GM23338 (cell line): Measurements from ENCODE around the gene CPNE1. TPM values are rescaled to one million over a fixed set of nuclear protein-coding genes. Genes with fewer than 3 reads are reported as not detected.

Experiments used
- ATAC-seq: fragments of 200-7000 bp; cut with Tn5 transposase; 3 replicates; pipeline ENCODE4 v1.9.1; 2020
- DNase-seq: peaks from one replicate; pipeline ENCODE4 v3.0.0-alpha.2; 2015; ENCODE audit warnings: low spot score
- H2AFZ ChIP-seq: fragments of 200-600 bp; sonication (generic); 2 replicates; pipeline ENCODE4 v1.8.0; 2016; ENCODE audit warnings: antibody characterized with exemption, mild to moderate bottlenecking, moderate library complexity
- H3F3A ChIP-seq: fragments of 200-600 bp; sonication (generic); replicated peaks from 2 replicates; pipeline ENCODE4 v1.8.0; 2017; ENCODE audit warnings: antibody characterized with exemption, mixed run types, low read depth
- H3K27ac ChIP-seq: fragments of 200-600 bp; sonication (generic); 2 replicates; pipeline ENCODE4 v1.6.1; 2016; ENCODE audit warnings: low read depth
- H3K27me3 ChIP-seq: fragments of 200-600 bp; sonication (generic); 2 replicates; pipeline ENCODE4 v1.8.0; 2016; ENCODE audit warnings: mild to moderate bottlenecking, mixed run types, moderate library complexity; ENCODE audit not compliant: insufficient read depth
- H3K36me3 ChIP-seq: fragments of 200-600 bp; sonication (generic); 2 replicates; pipeline ENCODE4 v1.8.0; 2016; ENCODE audit warnings: mild to moderate bottlenecking; ENCODE audit not compliant: insufficient read depth
- H3K4me1 ChIP-seq: fragments of 200-600 bp; sonication (generic); 2 replicates; pipeline ENCODE4 v1.8.0; 2016; ENCODE audit warnings: mild to moderate bottlenecking, moderate library complexity; ENCODE audit not compliant: insufficient read depth
- H3K4me2 ChIP-seq: fragments of 200-600 bp; sonication (generic); 2 replicates; pipeline ENCODE4 v1.7.1; 2017; ENCODE audit warnings: mixed run types
- H3K4me3 ChIP-seq: fragments of 200-600 bp; sonication (generic); 2 replicates; pipeline ENCODE4 v1.6.1; 2016; ENCODE audit warnings: mixed run types
- H3K79me2 ChIP-seq: fragments of 200-600 bp; sonication (generic); replicated peaks from 2 replicates; pipeline ENCODE4 v1.8.0; 2017; ENCODE audit warnings: mild to moderate bottlenecking; ENCODE audit not compliant: insufficient read depth
- H3K9me2 ChIP-seq: fragments of 200-600 bp; sonication (generic); 2 replicates; pipeline ENCODE4 v1.8.0; 2017; ENCODE audit not compliant: insufficient read depth
- H4K20me1 ChIP-seq: fragments of 200-600 bp; sonication (generic); replicated peaks from 2 replicates; pipeline ENCODE4 v1.8.0; 2017; ENCODE audit warnings: mild to moderate bottlenecking; ENCODE audit not compliant: insufficient read depth
- H3K27ac Mint-ChIP-seq: 2 replicates; pipeline ENCODE4 v1.8.0; 2020; ENCODE audit warnings: inconsistent platforms, mild to moderate bottlenecking, moderate library complexity, mixed read lengths
- H3K27me3 Mint-ChIP-seq: 3 replicates; pipeline ENCODE4 v1.8.0; 2022; ENCODE audit warnings: low read depth, mild to moderate bottlenecking, moderate library complexity, mixed read lengths, inconsistent platforms; ENCODE audit not compliant: insufficient read depth, poor library complexity
- H3K36me3 Mint-ChIP-seq: 3 replicates; pipeline ENCODE4 v1.8.0; 2021; ENCODE audit warnings: low read depth, mild to moderate bottlenecking, inconsistent platforms, moderate library complexity, mixed read lengths
- H3K4me1 Mint-ChIP-seq: 3 replicates; pipeline ENCODE4 v1.8.0; 2020; ENCODE audit warnings: mild to moderate bottlenecking, inconsistent platforms, mixed read lengths
- H3K4me3 Mint-ChIP-seq: 3 replicates; pipeline ENCODE4 v1.8.0; 2021; ENCODE audit warnings: moderate library complexity, mild to moderate bottlenecking, inconsistent platforms, mixed read lengths
- H3K9me3 Mint-ChIP-seq: 3 replicates; pipeline ENCODE4 v1.8.0; 2020; ENCODE audit warnings: moderate library complexity, mild to moderate bottlenecking, inconsistent platforms, mixed read lengths
- CREB1 ChIP-seq: fragments of 250-450 bp; sonication (Bioruptor Pico); IDR thresholded peaks from 2 replicates; pipeline ENCODE4 v1.5.0; 2020; ENCODE audit warnings: low read depth, mild to moderate bottlenecking, moderate library complexity
- CTCF ChIP-seq, 2 experiments: fragments of 200-600 bp in 1 of 2; sonication (generic) in 1 of 2; conservative IDR thresholded peaks; 2 replicates each; pipeline versions ENCODE4 v1.5.1 to v1.6.1; 2016 to 2017; ENCODE audit warnings: antibody characterized with exemption in 2 of 2, low read depth in 2 of 2, mild to moderate bottlenecking in 2 of 2, moderate library complexity in 1 of 2
- ETS1 ChIP-seq: IDR thresholded peaks from 2 replicates; pipeline ENCODE4 v1.6.1; 2016; ENCODE audit warnings: antibody characterized with exemption
- EZH2 ChIP-seq: fragments of 200-600 bp; sonication (generic); IDR thresholded peaks from one replicate; pipeline ENCODE4 v1.8.0; 2017; ENCODE audit warnings: antibody characterized with exemption, mild to moderate bottlenecking, low read depth; ENCODE audit not compliant: unreplicated experiment
- EZH2phosphoT487 ChIP-seq: fragments of 200-600 bp; sonication (generic); IDR thresholded peaks from one replicate; pipeline ENCODE4 v1.8.1; 2018; ENCODE audit warnings: antibody characterized with exemption; ENCODE audit not compliant: unreplicated experiment
- JUNB ChIP-seq: IDR thresholded peaks from one replicate; pipeline ENCODE4 v1.6.1; 2016; ENCODE audit warnings: antibody characterized with exemption; ENCODE audit not compliant: unreplicated experiment
- NANOG ChIP-seq: IDR thresholded peaks from 2 replicates; pipeline ENCODE4 v1.6.1; 2016; ENCODE audit warnings: antibody characterized with exemption, borderline replicate concordance
- POLR2AphosphoS5 ChIP-seq: IDR thresholded peaks from 2 replicates; pipeline ENCODE4 v1.6.1; 2016; ENCODE audit warnings: antibody characterized with exemption, low read depth
- REST ChIP-seq: IDR thresholded peaks from one replicate; pipeline ENCODE4 v1.6.1; 2018; ENCODE audit warnings: antibody characterized with exemption; ENCODE audit not compliant: unreplicated experiment
- STAT1 ChIP-seq: IDR thresholded peaks from one replicate; pipeline ENCODE4 v1.6.1; 2016; ENCODE audit warnings: antibody characterized with exemption; ENCODE audit not compliant: unreplicated experiment
- ZNF114 ChIP-seq: fragments of 250-450 bp; sonication (Bioruptor Pico); IDR thresholded peaks from 2 replicates; pipeline ENCODE4 v1.5.0; 2020; ENCODE audit warnings: mild to moderate bottlenecking, moderate library complexity
- ZNF331 ChIP-seq: fragments of 250-450 bp; sonication (Bioruptor Pico); IDR thresholded peaks from 2 replicates; pipeline ENCODE4 v1.5.0; 2020; ENCODE audit warnings: low read depth, mild to moderate bottlenecking, moderate library complexity
- ZNF462 ChIP-seq: fragments of 250-450 bp; sonication (Bioruptor Pico); IDR thresholded peaks from 2 replicates; pipeline ENCODE4 v1.5.0; 2020; ENCODE audit warnings: mild to moderate bottlenecking, moderate library complexity
- polyA plus RNA-seq: library from polyadenylated mRNA; unstranded; fragments of >200 nt; fragmentation: Nextera tagmentation; extraction: Ambion mirVana; gene quantifications from 2 replicates; pipeline ENCODE4 v1.2.1, GENCODE V29; 2016
- total RNA-seq: library from RNA; depleted of rRNA; stranded (reverse); fragments of >200 nt; shearing (Covaris generic); gene quantifications from 2 replicates; pipeline ENCODE4 v1.2.3, GENCODE V29; 2014

CPNE1 gene
- total and polyA plus RNA-seq, 2 experiments from 2014 or later, result 189 to 196 TPM

GRCh38 chr20:35697696-35698297 is 33.1 kb upstream of the CPNE1 start:
- H3K4me1 Mint-ChIP-seq, result peaks cover 17% of the 10 kb centered on the region
- no peaks in the 10 kb centered on the region for H3K9me2 ChIP-seq
- H3K4me1 ChIP-seq, result peaks cover 12% of the 10 kb centered on the region
- no peak for DNase-seq
- peak overlapping the region; percentile 100 for H2AFZ ChIP-seq
- no peak overlapping the region for H3K27ac ChIP-seq
- H4K20me1 ChIP-seq, result peaks cover 7% of the 10 kb centered on the region; the same call in 1 of the 2 replicates
- peaks cover 11% of the 10 kb centered on the region for H3K79me2 ChIP-seq
- peak overlapping the region; percentile 99 for H3K4me2 ChIP-seq
- peaks cover 4% of the 10 kb centered on the region; the same call in 1 of the 2 replicates for H3K36me3 ChIP-seq
- peaks cover 45% of the 10 kb centered on the region for H3F3A ChIP-seq
- H3K4me3 ChIP-seq, result peak overlapping the region; percentile 99
- H3K36me3 Mint-ChIP-seq, result peaks cover 30% of the 10 kb centered on the region
- ATAC-seq, result no peak
- peak overlapping the region; percentile 88 for H3K4me3 Mint-ChIP-seq
- no peaks in the 10 kb centered on the region for H3K9me3 Mint-ChIP-seq
- no peaks in the 10 kb centered on the region for H3K27me3 ChIP-seq
- H3K27me3 Mint-ChIP-seq, result peaks cover 14% of the 10 kb centered on the region
- no peak overlapping the region for H3K27ac Mint-ChIP-seq
- no peak for TF ChIP-seq STAT1
- TF ChIP-seq REST, result no peak
- no peak for TF ChIP-seq ZNF462 (CRISPR knock-in tag)
- TF ChIP-seq ZNF331 (CRISPR knock-in tag), result no peak
- no peak for TF ChIP-seq ZNF114
- TF ChIP-seq NANOG, result no peak
- TF ChIP-seq JUNB, result no peak
- TF ChIP-seq EZH2phosphoT487, result no peak
- TF ChIP-seq CTCF (conservative IDR thresholded peaks at IDR 0.05; ENCODE audit: low read depth in 2 of 2), result no peak
- TF ChIP-seq EZH2, result no peak
- no peak for TF ChIP-seq CREB1 (CRISPR knock-in tag)
- TF ChIP-seq POLR2AphosphoS5, result no peak
- TF ChIP-seq ETS1, result no peak
